Tibial nerve (tissue), 4 donors: ENCODE data around the gene SYNPO.

Experiments
- EP300 ChIP-seq, 2 donors: sonication (generic); formaldehyde crosslinking; IDR thresholded peaks; one replicate each; pipeline ENCODE4 v1.6.1; 2017; ENCODE audit warnings: antibody characterized with exemption in 2 of 2, mild to moderate bottlenecking in 1 of 2
- POLR2A ChIP-seq, 2 donors: fragments of 450-650 bp; IDR thresholded peaks; one replicate each; pipeline ENCODE4 v1.6.1; 2017; ENCODE audit warnings: antibody characterized with exemption in 2 of 2, mild to moderate bottlenecking in 2 of 2, moderate library complexity in 2 of 2
- TF ChIP-seq, protein P1 (sequence below), 5 experiments: fragments of 200-600 bp in 3 of 5; fragments of 450-650 bp in 2 of 5; sonication (generic) in 3 of 5; IDR thresholded peaks; one replicate each; pipeline ENCODE4 v1.5.1; 2016 to 2019; ENCODE audit warnings: antibody characterized with exemption in 5 of 5, mild to moderate bottlenecking in 3 of 5, moderate library complexity in 2 of 5

- TF ChIP-seq, protein P1, sequence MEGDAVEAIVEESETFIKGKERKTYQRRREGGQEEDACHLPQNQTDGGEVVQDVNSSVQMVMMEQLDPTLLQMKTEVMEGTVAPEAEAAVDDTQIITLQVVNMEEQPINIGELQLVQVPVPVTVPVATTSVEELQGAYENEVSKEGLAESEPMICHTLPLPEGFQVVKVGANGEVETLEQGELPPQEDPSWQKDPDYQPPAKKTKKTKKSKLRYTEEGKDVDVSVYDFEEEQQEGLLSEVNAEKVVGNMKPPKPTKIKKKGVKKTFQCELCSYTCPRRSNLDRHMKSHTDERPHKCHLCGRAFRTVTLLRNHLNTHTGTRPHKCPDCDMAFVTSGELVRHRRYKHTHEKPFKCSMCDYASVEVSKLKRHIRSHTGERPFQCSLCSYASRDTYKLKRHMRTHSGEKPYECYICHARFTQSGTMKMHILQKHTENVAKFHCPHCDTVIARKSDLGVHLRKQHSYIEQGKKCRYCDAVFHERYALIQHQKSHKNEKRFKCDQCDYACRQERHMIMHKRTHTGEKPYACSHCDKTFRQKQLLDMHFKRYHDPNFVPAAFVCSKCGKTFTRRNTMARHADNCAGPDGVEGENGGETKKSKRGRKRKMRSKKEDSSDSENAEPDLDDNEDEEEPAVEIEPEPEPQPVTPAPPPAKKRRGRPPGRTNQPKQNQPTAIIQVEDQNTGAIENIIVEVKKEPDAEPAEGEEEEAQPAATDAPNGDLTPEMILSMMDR (IDR thresholded peaks at IDR 0.05) = no peak
- TF ChIP-seq POLR2A (IDR thresholded peaks at IDR 0.05) (no peak), EP300 (IDR thresholded peaks at IDR 0.05) (no peak)
Observed at GRCh38 chr5:150649108-150650020, 8.9 kb downstream of the SYNPO start.
